DOHH2 (cell line): ENCODE results near the gene ZNF416.

Experiments used
- CTCF ChIP-seq: fragments of 200-600 bp; sonication (generic); IDR thresholded peaks from one replicate; pipeline ENCODE4 v1.5.1; 2014; ENCODE audit warnings: antibody characterized with exemption, mild to moderate bottlenecking, low read depth, low read length; ENCODE audit not compliant: poor library complexity, severe bottlenecking
- EZH2phosphoT487 ChIP-seq: fragments of 200-600 bp; sonication (generic); IDR thresholded peaks from 2 replicates; pipeline ENCODE4 v1.6.1; 2017; ENCODE audit warnings: borderline replicate concordance, mild to moderate bottlenecking, antibody characterized with exemption, low read length, moderate library complexity, mixed read lengths

- TF ChIP-seq CTCF (no peak), EZH2phosphoT487 (no peak)
Measured at GRCh38 chr19:57572415-57572947, 6.2 kb downstream of the ZNF416 start.
